Measurements from ENCODE around the gene TESK1.

GRCh38 chr9:35579130-35579529, 25.9 kb upstream of the TESK1 start:
- no peak for TF ChIP-seq MAX (IDR thresholded peaks at IDR 0.05)
- TF ChIP-seq CEBPB (IDR thresholded peaks at IDR 0.05), result no peak
- no peak for TF ChIP-seq RAD21 (IDR thresholded peaks at IDR 0.05; ENCODE audit: low read depth)
- TF ChIP-seq YY1 (IDR thresholded peaks at IDR 0.05; ENCODE audit: low read depth), result no peak
- TF ChIP-seq TCF12 (IDR thresholded peaks at IDR 0.05; ENCODE audit: low read depth), result no peak
- TF ChIP-seq CREB1 (IDR thresholded peaks at IDR 0.05; ENCODE audit: low read depth), result no peak
